HCT116 (cell line): ENCODE results near the gene SLC35F3.

ENCODE experiments used
- CEBPB ChIP-seq: IDR thresholded peaks from 2 replicates; pipeline ENCODE4 v1.6.1; 2012; ENCODE audit warnings: low read depth
- EZH2 ChIP-seq: fragments of 200-600 bp; sonication (generic); IDR thresholded peaks from 2 replicates; pipeline ENCODE4 v1.6.1; 2017; ENCODE audit warnings: antibody characterized with exemption, mixed run types
- FOSL1 ChIP-seq: IDR thresholded peaks from 2 replicates; pipeline ENCODE4 v1.6.1; 2012; ENCODE audit warnings: low read depth
- JUND ChIP-seq: IDR thresholded peaks from 2 replicates; pipeline ENCODE4 v1.6.1; 2012
- POLR2A ChIP-seq: IDR thresholded peaks from 2 replicates; pipeline ENCODE4 v1.7.0; 2011; ENCODE audit warnings: borderline replicate concordance; ENCODE audit not compliant: insufficient read depth, insufficient read length; ENCODE audit errors: extremely low read depth
- RAD21 ChIP-seq: IDR thresholded peaks from 2 replicates; pipeline ENCODE4 v1.6.1; 2012; ENCODE audit warnings: low read depth, mild to moderate bottlenecking
- TCF7L2 ChIP-seq: IDR thresholded peaks from 2 replicates; pipeline ENCODE4 v1.7.0; 2011; ENCODE audit warnings: borderline replicate concordance, inconsistent platforms; ENCODE audit not compliant: insufficient read depth, insufficient read length; ENCODE audit errors: extremely low read depth
- TF ChIP-seq, protein P1 (sequence below), 3 experiments: fragments of 200-600 bp in 1 of 3; sonication (generic) in 1 of 3; IDR thresholded peaks in 2 of 3; conservative IDR thresholded peaks in 1 of 3; 2 replicates each; pipeline ENCODE4 v1.5.1; 2012 to 2017; ENCODE audit warnings: low read depth in 2 of 3, low read length in 2 of 3, antibody characterized with exemption in 1 of 3, borderline replicate concordance in 1 of 3, control low read depth in 1 of 3, mild to moderate bottlenecking in 1 of 3, mixed read lengths in 1 of 3, mixed run types in 1 of 3, moderate library complexity in 1 of 3; ENCODE audit not compliant: insufficient read depth in 1 of 3
- TF ChIP-seq, protein P2 (sequence below): IDR thresholded peaks from 2 replicates; pipeline ENCODE4 v1.6.1; 2012; ENCODE audit warnings: low read depth

DNA sequence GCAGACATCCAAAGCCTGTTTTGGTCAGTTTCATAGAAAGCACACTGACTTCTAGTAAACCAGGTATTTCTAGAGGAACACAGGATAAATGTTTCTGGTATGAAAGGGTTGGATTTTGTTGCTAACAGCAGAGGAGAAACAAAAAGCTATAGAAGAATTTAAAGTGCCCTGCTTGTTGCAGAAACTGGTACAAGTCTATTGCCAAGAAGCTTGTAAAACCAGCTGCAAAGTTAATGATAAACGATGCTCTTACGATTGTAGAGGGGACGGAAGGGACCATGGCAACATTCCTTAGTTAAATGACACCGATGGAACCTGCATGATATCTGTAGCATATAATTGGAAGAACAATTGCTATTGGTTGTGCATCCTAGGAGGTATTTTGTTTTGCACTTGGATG lies 40.1 kb downstream of the SLC35F3 start:
- TF ChIP-seq, protein P1, sequence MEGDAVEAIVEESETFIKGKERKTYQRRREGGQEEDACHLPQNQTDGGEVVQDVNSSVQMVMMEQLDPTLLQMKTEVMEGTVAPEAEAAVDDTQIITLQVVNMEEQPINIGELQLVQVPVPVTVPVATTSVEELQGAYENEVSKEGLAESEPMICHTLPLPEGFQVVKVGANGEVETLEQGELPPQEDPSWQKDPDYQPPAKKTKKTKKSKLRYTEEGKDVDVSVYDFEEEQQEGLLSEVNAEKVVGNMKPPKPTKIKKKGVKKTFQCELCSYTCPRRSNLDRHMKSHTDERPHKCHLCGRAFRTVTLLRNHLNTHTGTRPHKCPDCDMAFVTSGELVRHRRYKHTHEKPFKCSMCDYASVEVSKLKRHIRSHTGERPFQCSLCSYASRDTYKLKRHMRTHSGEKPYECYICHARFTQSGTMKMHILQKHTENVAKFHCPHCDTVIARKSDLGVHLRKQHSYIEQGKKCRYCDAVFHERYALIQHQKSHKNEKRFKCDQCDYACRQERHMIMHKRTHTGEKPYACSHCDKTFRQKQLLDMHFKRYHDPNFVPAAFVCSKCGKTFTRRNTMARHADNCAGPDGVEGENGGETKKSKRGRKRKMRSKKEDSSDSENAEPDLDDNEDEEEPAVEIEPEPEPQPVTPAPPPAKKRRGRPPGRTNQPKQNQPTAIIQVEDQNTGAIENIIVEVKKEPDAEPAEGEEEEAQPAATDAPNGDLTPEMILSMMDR (IDR thresholded peaks at IDR 0.05 in 2 of 3, conservative IDR thresholded peaks at IDR 0.05 in 1 of 3; ENCODE audit: borderline replicate concordance in 1 of 3, insufficient read depth in 1 of 3, low read depth in 2 of 3, low read length in 2 of 3): no peak
- TF ChIP-seq EZH2 (no peak), CEBPB (no peak), POLR2A (no peak), JUND (no peak), RAD21 (no peak), FOSL1 (no peak), TCF7L2 (no peak)
- TF ChIP-seq, protein P2, sequence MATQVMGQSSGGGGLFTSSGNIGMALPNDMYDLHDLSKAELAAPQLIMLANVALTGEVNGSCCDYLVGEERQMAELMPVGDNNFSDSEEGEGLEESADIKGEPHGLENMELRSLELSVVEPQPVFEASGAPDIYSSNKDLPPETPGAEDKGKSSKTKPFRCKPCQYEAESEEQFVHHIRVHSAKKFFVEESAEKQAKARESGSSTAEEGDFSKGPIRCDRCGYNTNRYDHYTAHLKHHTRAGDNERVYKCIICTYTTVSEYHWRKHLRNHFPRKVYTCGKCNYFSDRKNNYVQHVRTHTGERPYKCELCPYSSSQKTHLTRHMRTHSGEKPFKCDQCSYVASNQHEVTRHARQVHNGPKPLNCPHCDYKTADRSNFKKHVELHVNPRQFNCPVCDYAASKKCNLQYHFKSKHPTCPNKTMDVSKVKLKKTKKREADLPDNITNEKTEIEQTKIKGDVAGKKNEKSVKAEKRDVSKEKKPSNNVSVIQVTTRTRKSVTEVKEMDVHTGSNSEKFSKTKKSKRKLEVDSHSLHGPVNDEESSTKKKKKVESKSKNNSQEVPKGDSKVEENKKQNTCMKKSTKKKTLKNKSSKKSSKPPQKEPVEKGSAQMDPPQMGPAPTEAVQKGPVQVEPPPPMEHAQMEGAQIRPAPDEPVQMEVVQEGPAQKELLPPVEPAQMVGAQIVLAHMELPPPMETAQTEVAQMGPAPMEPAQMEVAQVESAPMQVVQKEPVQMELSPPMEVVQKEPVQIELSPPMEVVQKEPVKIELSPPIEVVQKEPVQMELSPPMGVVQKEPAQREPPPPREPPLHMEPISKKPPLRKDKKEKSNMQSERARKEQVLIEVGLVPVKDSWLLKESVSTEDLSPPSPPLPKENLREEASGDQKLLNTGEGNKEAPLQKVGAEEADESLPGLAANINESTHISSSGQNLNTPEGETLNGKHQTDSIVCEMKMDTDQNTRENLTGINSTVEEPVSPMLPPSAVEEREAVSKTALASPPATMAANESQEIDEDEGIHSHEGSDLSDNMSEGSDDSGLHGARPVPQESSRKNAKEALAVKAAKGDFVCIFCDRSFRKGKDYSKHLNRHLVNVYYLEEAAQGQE: no peak
